HEK293 (cell line): ENCODE data around the gene OCLN.

Experiments
- CTCF ChIA-PET: fragments of 350-600 bp; formaldehyde crosslinking; extraction: SDS; loops from one replicate; lab custom pipeline; 2021; ENCODE audit warnings: antibody characterized with exemption; lab: Yijun Ruan, JAX
- POLR2A ChIA-PET: fragments of 300-600 bp; formaldehyde crosslinking; extraction: SDS; loops from one replicate; lab custom pipeline; 2020; ENCODE audit warnings: antibody characterized with exemption, inconsistent platforms; lab: Yijun Ruan, JAX
- H3K27ac ChIP-seq: fragments of 200-500 bp; sonication (Bioruptor generic); 2 replicates; pipeline ENCODE4 v1.5.1; 2014; ENCODE audit warnings: low read depth, low read length, control low read depth, inconsistent platforms; ENCODE audit errors: extremely low read depth
- H3K36me3 ChIP-seq, 2 experiments: fragments of 200-500 bp in 1 of 2; sonication (Bioruptor generic) in 1 of 2; 1 replicate in 1 of 2; 2 replicates in 1 of 2; pipeline ENCODE4 v1.5.1; 2014 to 2017; ENCODE audit warnings: inconsistent platforms in 2 of 2, low read length in 2 of 2; ENCODE audit not compliant: control insufficient read depth in 2 of 2, insufficient read depth in 1 of 2
- H3K4me1 ChIP-seq: fragments of 200-500 bp; sonication (Bioruptor generic); 2 replicates; pipeline ENCODE4 v1.5.1; 2014; ENCODE audit warnings: mild to moderate bottlenecking, low read length, inconsistent platforms; ENCODE audit not compliant: control insufficient read depth, insufficient read depth
- H3K4me3 ChIP-seq: 2 replicates; pipeline ENCODE4 v1.5.1; 2011; ENCODE audit warnings: low read depth, mild to moderate bottlenecking, control low read depth, low read length, moderate library complexity
- H3K9me3 ChIP-seq: fragments of 200-500 bp; sonication (Bioruptor generic); 2 replicates; pipeline ENCODE4 v1.5.1; 2014; ENCODE audit warnings: low read depth, low read length, inconsistent platforms; ENCODE audit not compliant: control insufficient read depth, insufficient read depth
- GLIS1 ChIP-seq: fragments of 450-650 bp; formaldehyde crosslinking; IDR thresholded peaks from 2 replicates; pipeline ENCODE4 v1.5.1; 2016; ENCODE audit warnings: missing biosample characterization, missing genetic modification characterization
- MEIS1 ChIP-seq: sonication (generic); formaldehyde crosslinking; IDR thresholded peaks from 2 replicates; pipeline ENCODE4 v1.8.1; 2022; ENCODE audit warnings: missing genetic modification reagents, mild to moderate bottlenecking, borderline replicate concordance
- SALL2 ChIP-seq: fragments of 450-650 bp; formaldehyde crosslinking; IDR thresholded peaks from 2 replicates; pipeline ENCODE4 v1.5.0; 2017; ENCODE audit warnings: missing biosample characterization, mild to moderate bottlenecking, missing genetic modification characterization, borderline replicate concordance
- SCRT1 ChIP-seq: fragments of 450-650 bp; formaldehyde crosslinking; IDR thresholded peaks from 2 replicates; pipeline ENCODE4 v1.5.1; 2016; ENCODE audit warnings: missing biosample characterization, missing genetic modification characterization, borderline replicate concordance
- ZBTB8A ChIP-seq: fragments of 450-650 bp; formaldehyde crosslinking; IDR thresholded peaks from 2 replicates; pipeline ENCODE4 v1.5.1; 2016; ENCODE audit warnings: missing biosample characterization, missing genetic modification characterization
- ZNF157 ChIP-seq: fragments of 450-650 bp; formaldehyde crosslinking; IDR thresholded peaks from 2 replicates; pipeline ENCODE4 v1.5.1; 2016; ENCODE audit warnings: missing biosample characterization, missing genetic modification characterization
- ZNF2 ChIP-seq: fragments of 450-650 bp; formaldehyde crosslinking; IDR thresholded peaks from 2 replicates; pipeline ENCODE4 v1.5.1; 2016; ENCODE audit warnings: missing biosample characterization, missing genetic modification characterization
- ZNF223 ChIP-seq: fragments of 450-650 bp; formaldehyde crosslinking; IDR thresholded peaks from 2 replicates; pipeline ENCODE4 v1.5.1; 2016; ENCODE audit warnings: missing biosample characterization, missing genetic modification characterization
- ZNF266 ChIP-seq: fragments of 450-650 bp; formaldehyde crosslinking; IDR thresholded peaks from 2 replicates; pipeline ENCODE4 v1.5.1; 2016; ENCODE audit warnings: missing biosample characterization, missing genetic modification characterization, low read depth
- ZNF488 ChIP-seq: fragments of 450-650 bp; formaldehyde crosslinking; IDR thresholded peaks from 2 replicates; pipeline ENCODE4 v1.5.1; 2016; ENCODE audit warnings: missing biosample characterization, missing genetic modification characterization
- ZNF548 ChIP-seq: fragments of 450-650 bp; formaldehyde crosslinking; IDR thresholded peaks from 2 replicates; pipeline ENCODE4 v1.5.1; 2016; ENCODE audit warnings: missing biosample characterization, missing genetic modification characterization
- ZNF558 ChIP-seq: fragments of 450-650 bp; formaldehyde crosslinking; IDR thresholded peaks from 2 replicates; pipeline ENCODE4 v1.5.1; 2016; ENCODE audit warnings: missing biosample characterization, missing genetic modification characterization
- ZNF747 ChIP-seq: fragments of 450-650 bp; formaldehyde crosslinking; IDR thresholded peaks from 2 replicates; pipeline ENCODE4 v1.5.1; 2016; ENCODE audit warnings: missing biosample characterization, missing genetic modification characterization
- TF ChIP-seq, protein P1 (sequence below): fragments of 450-650 bp; formaldehyde crosslinking; IDR thresholded peaks from 2 replicates; pipeline ENCODE4 v1.5.1; 2016; ENCODE audit warnings: missing biosample characterization, missing genetic modification characterization
- TF ChIP-seq, protein P2 (sequence below): fragments of 450-650 bp; formaldehyde crosslinking; IDR thresholded peaks from 2 replicates; pipeline ENCODE4 v1.5.1; 2016; ENCODE audit warnings: missing biosample characterization, missing genetic modification characterization
- TF ChIP-seq, protein P3 (sequence below): fragments of 450-650 bp; formaldehyde crosslinking; IDR thresholded peaks from 2 replicates; pipeline ENCODE4 v1.5.1; 2017; ENCODE audit warnings: missing biosample characterization, missing genetic modification characterization
- TF ChIP-seq, protein P4 (sequence below): fragments of 450-650 bp; formaldehyde crosslinking; IDR thresholded peaks from 2 replicates; pipeline ENCODE4 v1.5.1; 2017; ENCODE audit warnings: missing biosample characterization, missing genetic modification characterization

Gene OCLN

GRCh38 chr5:69517763-69518212, 25.2 kb downstream of the OCLN start (continued):
- no peak for TF ChIP-seq MEIS1
- 0 out of 2 replicates have a peak, but pooled peaks have one; percentile 34 for TF ChIP-seq ZNF558 (tag by site-specific recombination)
- TF ChIP-seq, protein P1, sequence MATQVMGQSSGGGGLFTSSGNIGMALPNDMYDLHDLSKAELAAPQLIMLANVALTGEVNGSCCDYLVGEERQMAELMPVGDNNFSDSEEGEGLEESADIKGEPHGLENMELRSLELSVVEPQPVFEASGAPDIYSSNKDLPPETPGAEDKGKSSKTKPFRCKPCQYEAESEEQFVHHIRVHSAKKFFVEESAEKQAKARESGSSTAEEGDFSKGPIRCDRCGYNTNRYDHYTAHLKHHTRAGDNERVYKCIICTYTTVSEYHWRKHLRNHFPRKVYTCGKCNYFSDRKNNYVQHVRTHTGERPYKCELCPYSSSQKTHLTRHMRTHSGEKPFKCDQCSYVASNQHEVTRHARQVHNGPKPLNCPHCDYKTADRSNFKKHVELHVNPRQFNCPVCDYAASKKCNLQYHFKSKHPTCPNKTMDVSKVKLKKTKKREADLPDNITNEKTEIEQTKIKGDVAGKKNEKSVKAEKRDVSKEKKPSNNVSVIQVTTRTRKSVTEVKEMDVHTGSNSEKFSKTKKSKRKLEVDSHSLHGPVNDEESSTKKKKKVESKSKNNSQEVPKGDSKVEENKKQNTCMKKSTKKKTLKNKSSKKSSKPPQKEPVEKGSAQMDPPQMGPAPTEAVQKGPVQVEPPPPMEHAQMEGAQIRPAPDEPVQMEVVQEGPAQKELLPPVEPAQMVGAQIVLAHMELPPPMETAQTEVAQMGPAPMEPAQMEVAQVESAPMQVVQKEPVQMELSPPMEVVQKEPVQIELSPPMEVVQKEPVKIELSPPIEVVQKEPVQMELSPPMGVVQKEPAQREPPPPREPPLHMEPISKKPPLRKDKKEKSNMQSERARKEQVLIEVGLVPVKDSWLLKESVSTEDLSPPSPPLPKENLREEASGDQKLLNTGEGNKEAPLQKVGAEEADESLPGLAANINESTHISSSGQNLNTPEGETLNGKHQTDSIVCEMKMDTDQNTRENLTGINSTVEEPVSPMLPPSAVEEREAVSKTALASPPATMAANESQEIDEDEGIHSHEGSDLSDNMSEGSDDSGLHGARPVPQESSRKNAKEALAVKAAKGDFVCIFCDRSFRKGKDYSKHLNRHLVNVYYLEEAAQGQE, result no peak
- peak; percentile 96 for TF ChIP-seq SCRT1 (tag by site-specific recombination)
- TF ChIP-seq ZNF488 (tag by site-specific recombination), result no peak
- TF ChIP-seq, protein P2, sequence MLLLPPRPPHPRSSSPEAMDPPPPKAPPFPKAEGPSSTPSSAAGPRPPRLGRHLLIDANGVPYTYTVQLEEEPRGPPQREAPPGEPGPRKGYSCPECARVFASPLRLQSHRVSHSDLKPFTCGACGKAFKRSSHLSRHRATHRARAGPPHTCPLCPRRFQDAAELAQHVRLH (tag by site-specific recombination), result peak; percentile 80; the same call in 1 of the 2 replicates
- TF ChIP-seq SALL2 (tag by site-specific recombination), result no peak
- no peak for TF ChIP-seq ZNF157 (tag by site-specific recombination)

- CTCF ChIA-PET, result interaction anchor here (1.3 to 1.8 kb wide), 2 partner anchors 10 to 20 kb away, joined by 4 to 9 read pairs; no protein-coding TSS in a partner anchor
- Histone ChIP-seq H3K4me3 (no peak overlapping the region), H3K27ac (peak overlapping the region; percentile 41; the same call in 1 of the 2 replicates), H3K4me1 (peaks cover 32% of the 10 kb centered on the region)
- TF ChIP-seq ZNF2, result no peak
- TF ChIP-seq, protein P3, sequence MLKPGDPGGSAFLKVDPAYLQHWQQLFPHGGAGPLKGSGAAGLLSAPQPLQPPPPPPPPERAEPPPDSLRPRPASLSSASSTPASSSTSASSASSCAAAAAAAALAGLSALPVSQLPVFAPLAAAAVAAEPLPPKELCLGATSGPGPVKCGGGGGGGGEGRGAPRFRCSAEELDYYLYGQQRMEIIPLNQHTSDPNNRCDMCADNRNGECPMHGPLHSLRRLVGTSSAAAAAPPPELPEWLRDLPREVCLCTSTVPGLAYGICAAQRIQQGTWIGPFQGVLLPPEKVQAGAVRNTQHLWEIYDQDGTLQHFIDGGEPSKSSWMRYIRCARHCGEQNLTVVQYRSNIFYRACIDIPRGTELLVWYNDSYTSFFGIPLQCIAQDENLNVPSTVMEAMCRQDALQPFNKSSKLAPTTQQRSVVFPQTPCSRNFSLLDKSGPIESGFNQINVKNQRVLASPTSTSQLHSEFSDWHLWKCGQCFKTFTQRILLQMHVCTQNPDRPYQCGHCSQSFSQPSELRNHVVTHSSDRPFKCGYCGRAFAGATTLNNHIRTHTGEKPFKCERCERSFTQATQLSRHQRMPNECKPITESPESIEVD (tag by site-specific recombination), result peak; percentile 82
- TF ChIP-seq ZNF266 (tag by site-specific recombination), result no peak
- no peak for TF ChIP-seq ZNF747 (tag by site-specific recombination)
- TF ChIP-seq ZBTB8A (tag by site-specific recombination), result peak; percentile 58
- TF ChIP-seq, protein P4, sequence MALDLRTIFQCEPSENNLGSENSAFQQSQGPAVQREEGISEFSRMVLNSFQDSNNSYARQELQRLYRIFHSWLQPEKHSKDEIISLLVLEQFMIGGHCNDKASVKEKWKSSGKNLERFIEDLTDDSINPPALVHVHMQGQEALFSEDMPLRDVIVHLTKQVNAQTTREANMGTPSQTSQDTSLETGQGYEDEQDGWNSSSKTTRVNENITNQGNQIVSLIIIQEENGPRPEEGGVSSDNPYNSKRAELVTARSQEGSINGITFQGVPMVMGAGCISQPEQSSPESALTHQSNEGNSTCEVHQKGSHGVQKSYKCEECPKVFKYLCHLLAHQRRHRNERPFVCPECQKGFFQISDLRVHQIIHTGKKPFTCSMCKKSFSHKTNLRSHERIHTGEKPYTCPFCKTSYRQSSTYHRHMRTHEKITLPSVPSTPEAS (tag by site-specific recombination), result no peak
- no peak for TF ChIP-seq ZNF548 (tag by site-specific recombination)
- TF ChIP-seq, all 188 proteins: peak for 2
- Histone ChIP-seq H3K36me3 (no peaks in the 10 kb centered on the region), H3K9me3 (no peaks in the 10 kb centered on the region)
- POLR2A ChIA-PET, result no interaction called here
Observed at GRCh38 chr5:69519285-69519684, 26.7 kb downstream of the OCLN start.

GRCh38 chr5:69522035-69522434, 29.4 kb downstream of the OCLN start:
- no peak overlapping the region for H3K4me3 ChIP-seq
- TF ChIP-seq GLIS1 (tag by site-specific recombination) (peak; percentile 93), ZNF223 (tag by site-specific recombination) (no peak)
- TF ChIP-seq, protein P3 (tag by site-specific recombination), result peak; percentile 29; the same call in 1 of the 2 replicates
- no peaks in the 10 kb centered on the region for H3K36me3 ChIP-seq
- no peaks in the 10 kb centered on the region for H3K9me3 ChIP-seq
- CTCF ChIA-PET, result no interaction called here
- peaks cover 27% of the 10 kb centered on the region for H3K4me1 ChIP-seq
- no peak overlapping the region for H3K27ac ChIP-seq
- POLR2A ChIA-PET, result interaction anchor here (1.4 to 1.8 kb wide), 2 partner anchors 26 to 29 kb away, joined by 3 to 8 read pairs; partner anchors contain the start of gene OCLN
